22Rv1 (cell line): ENCODE data around the gene MEX3B.

Experiments
- CTCF ChIP-seq: fragments of 450-650 bp; IDR thresholded peaks from 2 replicates; pipeline ENCODE4 v1.5.1; 2017; ENCODE audit warnings: mild to moderate bottlenecking
- ZFX ChIP-seq: fragments of 450-650 bp; IDR thresholded peaks from 2 replicates; pipeline ENCODE4 v1.6.1; 2017; ENCODE audit warnings: antibody characterized with exemption, borderline replicate concordance

GRCh38 chr15:82080774-82081173 is 35.0 kb upstream of the MEX3B start:
- TF ChIP-seq CTCF (no peak), ZFX (no peak)
